Natural killer cell (primary cell): ENCODE results near the gene FARP2. TPM values are rescaled to one million over a fixed set of nuclear protein-coding genes. Genes with fewer than 3 reads are reported as not detected.
"Not testable (repeated sequence)": the region's sequence is repeated elsewhere in the genome, so short reads cannot be mapped to it uniquely, and the experiment has no call there.

Source experiments
- ATAC-seq, 3 donors: fragments of 150-1000 bp in 2 of 3; fragments of 200-7000 bp in 1 of 3; cut with Tn5 transposase; 1 replicate in 1 of 3; 2 replicates in 2 of 3; pipeline ENCODE4 v1.10.0; 2021; ENCODE audit warnings: mild to moderate bottlenecking in 2 of 3, moderate library complexity in 2 of 3
- DNase-seq, 2 donors: peaks; one replicate each; pipeline versions ENCODE4 v3.0.0 to v3.0.0-alpha.2; 2013 to 2021; ENCODE audit warnings: mixed read lengths in 1 of 2
- H3K27ac ChIP-seq: one replicate; pipeline ENCODE4 v1.5.1; 2013; ENCODE audit warnings: mild to moderate bottlenecking, low read length
- H3K27me3 ChIP-seq: one replicate; pipeline ENCODE4 v1.6.1; 2013; ENCODE audit warnings: low read length; ENCODE audit not compliant: control insufficient read depth, insufficient read depth
- H3K36me3 ChIP-seq: one replicate; pipeline ENCODE4 v1.6.1; 2013; ENCODE audit warnings: low read length; ENCODE audit not compliant: control insufficient read depth, insufficient read depth
- H3K4me1 ChIP-seq: one replicate; pipeline ENCODE4 v1.6.1; 2013; ENCODE audit warnings: low read length; ENCODE audit not compliant: control insufficient read depth, insufficient read depth
- H3K4me3 ChIP-seq: one replicate; pipeline ENCODE4 v1.5.1; 2013; ENCODE audit warnings: low read length
- H3K9me3 ChIP-seq: one replicate; pipeline ENCODE4 v1.6.1; 2013; ENCODE audit warnings: low read length; ENCODE audit not compliant: control insufficient read depth, insufficient read depth
- H3K27ac Mint-ChIP-seq, 2 donors: one replicate each; pipeline ENCODE4 v1.8.0; 2022; ENCODE audit warnings: mild to moderate bottlenecking in 2 of 2, mixed read lengths in 2 of 2, moderate library complexity in 1 of 2
- H3K27me3 Mint-ChIP-seq, 2 donors: one replicate each; pipeline ENCODE4 v1.8.0; 2022; ENCODE audit warnings: low read depth in 2 of 2, mixed read lengths in 2 of 2
- H3K36me3 Mint-ChIP-seq: one replicate; pipeline ENCODE4 v1.8.0; 2022; ENCODE audit warnings: mixed read lengths
- H3K4me1 Mint-ChIP-seq, 2 donors: one replicate each; pipeline ENCODE4 v1.8.0; 2022; ENCODE audit warnings: mixed read lengths in 2 of 2
- H3K4me3 Mint-ChIP-seq: one replicate; pipeline ENCODE4 v1.8.0; 2022; ENCODE audit warnings: mild to moderate bottlenecking, moderate library complexity, mixed read lengths
- H3K9me3 Mint-ChIP-seq, 2 donors: one replicate each; pipeline ENCODE4 v1.8.0; 2022; ENCODE audit warnings: mixed read lengths in 2 of 2
- CTCF ChIP-seq: fragments of 200-600 bp; IDR thresholded peaks from one replicate; pipeline ENCODE4 v1.8.0; 2022; ENCODE audit warnings: antibody characterized with exemption
- WGBS: methylation state at CpG from one replicate; pipeline ENCODE4 v1.1.7; 2013; ENCODE audit warnings: missing lambda C conversion rate; ENCODE audit not compliant: insufficient coverage; 5-methylcytosine and 5-hydroxymethylcytosine counted together
- intact Hi-C: fragments of 100-400 bp; cut with micrococcal nuclease; formaldehyde crosslinking; loops from one replicate; pipeline ENCODE4 v1.14.2; 2022
- total RNA-seq, 4 donors: library from RNA; stranded (reverse); fragments of 120-200 nt in 1 of 4; gene quantifications; one replicate each; pipeline versions ENCODE4 v1.2.3 to v1.2.4, GENCODE V29; 2013 to 2022

FARP2 gene
- total RNA-seq, 3 donors from 2014 or later (not counting 1 experiment from before 2014, with no cell fraction given): 26.8 to 40.6 (median 31.6) TPM

GRCh38 chr2:241317391-241317790 lies 38.7 kb upstream of the FARP2 start:
- H3K27ac ChIP-seq: peak overlapping the region; percentile 98
- WGBS: 90% methylated on average over 4 of the region's 4 CpGs
- Mint-ChIP-seq H3K4me1 (peaks cover 69 to 81% of the 10 kb centered on the region in 2 donors), H3K4me3 (peak overlapping the region; percentile 97), H3K9me3 (no peaks in the 10 kb centered on the region), H3K36me3 (no peaks in the 10 kb centered on the region), H3K27me3 (no peaks in the 10 kb centered on the region), H3K27ac (peak overlapping the region; percentile 96 to 99)
- intact Hi-C loops: loop anchor here (5.0 to 10.0 kb wide), 6 partner anchors 45 to 753 kb away; partner anchors contain the start of genes ATG4B, DUSP28, RNPEPL1 and STK25
- H3K36me3 ChIP-seq: peaks cover 9% of the 10 kb centered on the region
- TF ChIP-seq CTCF: no peak
- no peak for DNase-seq
- no peaks in the 10 kb centered on the region for H3K27me3 ChIP-seq
- no peak for ATAC-seq
- peak overlapping the region; percentile 85 for H3K4me3 ChIP-seq
- H3K4me1 ChIP-seq: peaks cover 32% of the 10 kb centered on the region
- H3K9me3 ChIP-seq: no peaks in the 10 kb centered on the region

GRCh38 chr2:241318830-241319229 lies 37.3 kb upstream of the FARP2 start:
- 93% methylated on average over 6 of the region's 6 CpGs for WGBS
- H3K27ac ChIP-seq, H3K27me3 ChIP-seq, ATAC-seq, H3K36me3 Mint-ChIP-seq, H3K4me3 ChIP-seq, DNase-seq, H3K27me3 Mint-ChIP-seq, H3K9me3 ChIP-seq, H3K36me3 ChIP-seq, H3K9me3 Mint-ChIP-seq: not testable (repeated sequence)
- H3K4me1 Mint-ChIP-seq: peaks cover 63 to 78% of the 10 kb centered on the region in 2 donors
- H3K4me3 Mint-ChIP-seq: peak overlapping the region; percentile 9
- peaks cover 30% of the 10 kb centered on the region for H3K4me1 ChIP-seq
- intact Hi-C loops: loop anchor here (5.0 to 10.0 kb wide), 6 partner anchors 47 to 754 kb away; partner anchors contain the start of genes ATG4B, DUSP28, RNPEPL1 and STK25
- H3K27ac Mint-ChIP-seq: peak overlapping the region; percentile 96 to 99

- TF ChIP-seq CTCF: no peak
- DNase-seq (no peak), ATAC-seq (no peak)
- Histone ChIP-seq H3K36me3 (peaks cover 16% of the 10 kb centered on the region), H3K27ac (no peak overlapping the region), H3K4me3 (no peak overlapping the region), H3K27me3 (no peaks in the 10 kb centered on the region), H3K9me3 (no peaks in the 10 kb centered on the region), H3K4me1 (peaks cover 23% of the 10 kb centered on the region)
- Mint-ChIP-seq H3K27ac (peak overlapping the region; percentile 61 to 96), H3K27me3 (no peaks in the 10 kb centered on the region), H3K4me1 (peaks cover 61 to 75% of the 10 kb centered on the region in 2 donors), H3K4me3 (no peak overlapping the region), H3K9me3 (no peaks in the 10 kb centered on the region), H3K36me3 (no peaks in the 10 kb centered on the region)
- intact Hi-C loops: no loop called here
- 92% methylated on average over 6 of the region's 8 CpGs for WGBS
These were observed 35.7 kb upstream of the FARP2 start for GRCh38 chr2:241320394-241320793.

GRCh38 chr2:241321033-241321432 lies 35.1 kb upstream of the FARP2 start:
- Histone ChIP-seq H3K4me3 (no peak overlapping the region), H3K27ac (no peak overlapping the region), H3K4me1 (peaks cover 23% of the 10 kb centered on the region), H3K27me3 (no peaks in the 10 kb centered on the region), H3K9me3 (no peaks in the 10 kb centered on the region), H3K36me3 (peaks cover 19% of the 10 kb centered on the region)
- WGBS: no CpG with 5 or more reads among the region's 1 CpG
- no peak for ATAC-seq
- intact Hi-C loops: no loop called here
- H3K4me1 Mint-ChIP-seq: peaks cover 62 to 72% of the 10 kb centered on the region in 2 donors
- no peaks in the 10 kb centered on the region for H3K27me3 Mint-ChIP-seq
- TF ChIP-seq CTCF: no peak
- H3K36me3 Mint-ChIP-seq: no peaks in the 10 kb centered on the region
- H3K9me3 Mint-ChIP-seq: no peaks in the 10 kb centered on the region
- H3K27ac Mint-ChIP-seq: peak overlapping the region; percentile 61 to 96
- DNase-seq: no peak
- H3K4me3 Mint-ChIP-seq: peak overlapping the region; percentile 35
